Measurements from ENCODE around the gene GHRH.

The GHRH gene

DNA sequence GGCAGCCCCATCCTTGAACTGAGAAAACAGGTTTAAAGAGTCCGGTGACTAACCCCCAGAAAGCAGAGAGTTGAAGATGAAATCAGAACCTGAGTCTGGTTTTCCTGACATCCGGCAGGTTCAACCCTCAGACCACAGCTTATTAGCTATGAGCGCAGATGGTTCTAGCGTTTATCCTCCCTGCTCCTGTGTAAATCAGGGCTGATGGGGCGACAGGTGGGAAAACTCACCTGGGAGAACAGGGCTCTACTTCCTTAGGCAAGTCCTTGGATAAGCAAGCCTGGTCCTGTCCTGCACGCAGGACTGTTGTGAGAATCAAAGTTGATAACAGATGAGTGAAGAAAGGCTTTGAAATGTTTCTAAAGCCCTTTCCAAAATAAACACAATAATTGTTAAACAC is 31.4 kb downstream of the GHRH start:
- no peaks in the 10 kb centered on the region for H3K27me3 Mint-ChIP-seq
- no peaks in the 10 kb centered on the region for H3K9me3 Mint-ChIP-seq
- DNase-seq: no peak
- H3K4me3 Mint-ChIP-seq: no peak overlapping the region
- peaks cover 71% of the 10 kb centered on the region for H3K36me3 Mint-ChIP-seq
- no peaks in the 10 kb centered on the region for H3K4me1 Mint-ChIP-seq
- H3K27ac Mint-ChIP-seq: no peak overlapping the region
- CTCF ChIA-PET: no interaction called here

DNA sequence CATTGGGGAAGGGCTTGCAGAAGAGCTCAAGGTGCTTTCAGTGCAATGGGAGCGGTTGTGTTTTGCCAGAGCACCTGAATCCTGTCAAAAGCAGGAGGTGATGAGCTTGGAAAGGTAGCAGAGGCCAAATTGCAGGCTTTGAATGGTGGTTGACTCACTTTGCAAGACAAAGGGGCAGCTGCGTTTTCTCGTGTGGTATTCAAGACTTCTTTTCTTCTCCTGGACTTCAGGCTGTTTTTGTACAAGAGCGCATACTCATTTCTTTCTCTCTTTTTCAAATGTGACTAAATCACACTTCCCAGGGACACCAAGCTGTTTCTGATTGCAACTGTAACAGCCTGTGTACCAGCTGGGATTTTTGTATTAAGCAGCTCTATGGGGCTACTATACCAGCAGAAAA is 32.3 kb downstream of the GHRH start:
- no peak overlapping the region for H3K27ac Mint-ChIP-seq
- CTCF ChIA-PET: no interaction called here

DNA sequence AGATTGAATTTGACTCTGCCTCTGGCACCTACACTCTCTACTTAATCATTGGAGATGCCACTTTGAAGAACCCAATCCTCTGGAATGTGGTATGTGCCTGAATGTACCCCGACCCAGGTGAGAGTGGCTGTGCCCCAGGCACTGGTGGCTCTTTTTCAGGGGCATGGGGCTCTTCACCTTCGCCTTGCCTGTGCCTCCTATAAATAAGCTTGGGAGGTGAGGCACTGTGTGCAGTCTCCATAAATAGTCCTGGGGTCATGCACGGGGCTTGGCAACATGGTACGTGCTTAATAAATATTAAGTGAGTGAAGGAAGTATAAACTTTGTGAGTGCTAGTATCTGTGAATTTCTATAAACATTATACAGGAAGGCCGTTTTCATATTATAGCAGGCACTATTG is 33.0 kb downstream of the GHRH start:
- Mint-ChIP-seq H3K36me3 (peaks cover 72% of the 10 kb centered on the region), H3K9me3 (no peaks in the 10 kb centered on the region), H3K4me3 (no peak overlapping the region), H3K27me3 (no peaks in the 10 kb centered on the region), H3K4me1 (no peaks in the 10 kb centered on the region), H3K27ac (no peak overlapping the region)
- DNase-seq: no peak
- CTCF ChIA-PET: no interaction called here

More for the DNA sequence above, 32.3 kb downstream of the GHRH start:
- Mint-ChIP-seq H3K4me3 (no peak overlapping the region), H3K27me3 (no peaks in the 10 kb centered on the region), H3K36me3 (peaks cover 73% of the 10 kb centered on the region), H3K9me3 (no peaks in the 10 kb centered on the region), H3K4me1 (no peaks in the 10 kb centered on the region)
- DNase-seq: no peak

DNA sequence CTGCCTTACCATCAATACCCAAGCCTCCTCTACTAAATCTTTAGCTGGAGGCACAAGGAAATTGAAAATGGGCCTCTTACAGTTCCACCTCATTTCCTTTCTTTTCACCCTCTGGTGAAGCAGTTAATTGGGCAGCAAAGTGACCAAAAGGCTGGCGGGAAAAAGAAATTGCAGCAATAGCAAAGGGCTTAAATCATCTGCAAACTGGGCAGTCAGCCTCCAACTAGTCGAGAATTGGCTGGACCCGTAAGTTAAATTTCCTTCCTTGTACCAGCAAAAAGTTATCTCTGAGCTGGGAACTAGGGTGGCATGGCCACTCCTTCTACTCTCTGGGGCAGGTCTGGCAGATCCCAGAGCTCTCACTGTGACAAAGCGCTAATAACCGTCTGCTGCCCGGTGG is 33.5 kb downstream of the GHRH start:
- no peak overlapping the region for H3K27ac Mint-ChIP-seq
- no peak for DNase-seq
- H3K36me3 Mint-ChIP-seq: peaks cover 73% of the 10 kb centered on the region
- H3K27me3 Mint-ChIP-seq: no peaks in the 10 kb centered on the region
- no peaks in the 10 kb centered on the region for H3K9me3 Mint-ChIP-seq
- no peaks in the 10 kb centered on the region for H3K4me1 Mint-ChIP-seq
- CTCF ChIA-PET: interaction anchor here (0.7 kb wide), 1 partner anchor 26 kb away, joined by 3 read pairs; no protein-coding TSS in a partner anchor
- H3K4me3 Mint-ChIP-seq: no peak overlapping the region

DNA sequence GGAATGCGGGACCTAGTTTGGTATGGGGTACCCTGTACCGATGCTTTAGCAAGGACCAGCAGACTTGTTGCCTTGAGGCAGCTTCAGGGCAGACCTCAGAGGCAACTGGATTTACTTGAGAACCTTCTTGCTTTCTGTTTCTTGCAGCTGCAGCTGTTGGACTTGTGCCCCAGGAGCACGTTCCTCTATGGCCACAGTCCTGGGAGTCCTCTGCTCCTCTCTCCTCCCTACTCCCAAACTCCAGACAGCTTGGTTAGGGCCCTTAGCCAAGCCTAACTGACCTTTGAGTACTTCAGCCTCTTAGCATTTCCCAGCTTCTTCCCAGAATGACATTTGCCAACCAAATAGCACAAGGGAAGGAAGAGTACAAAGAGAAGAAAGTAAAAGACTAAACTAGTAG is 34.7 kb downstream of the GHRH start:
- CTCF ChIA-PET: no interaction called here
- Mint-ChIP-seq H3K36me3 (peaks cover 68% of the 10 kb centered on the region), H3K27ac (no peak overlapping the region)

DNA sequence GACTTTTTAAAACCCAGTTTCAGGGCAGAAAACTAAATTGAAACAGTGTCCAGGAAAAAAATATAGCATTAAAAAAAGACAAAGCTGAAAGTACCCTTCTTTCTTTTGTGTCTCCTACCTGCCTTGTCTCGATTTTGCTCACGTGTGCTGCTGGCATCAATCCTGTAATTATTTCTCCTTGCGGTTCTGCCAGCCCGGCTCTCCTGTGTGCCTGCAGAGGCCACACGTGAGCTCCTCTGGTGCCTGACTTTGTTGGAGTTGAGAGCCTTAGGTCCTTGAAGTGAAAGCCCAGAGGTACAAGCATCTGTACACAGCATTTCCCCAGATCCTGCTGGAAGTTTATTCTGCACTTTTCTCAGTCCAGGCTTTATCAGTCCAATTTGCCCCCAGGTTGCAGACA is 36.5 kb downstream of the GHRH start:
- H3K27ac Mint-ChIP-seq: no peak overlapping the region
- H3K27me3 Mint-ChIP-seq: no peaks in the 10 kb centered on the region
- no peaks in the 10 kb centered on the region for H3K9me3 Mint-ChIP-seq
- H3K4me1 Mint-ChIP-seq: no peaks in the 10 kb centered on the region
- no peak overlapping the region for H3K4me3 Mint-ChIP-seq
- no peak for DNase-seq
- H3K36me3 Mint-ChIP-seq: peaks cover 56% of the 10 kb centered on the region
- CTCF ChIA-PET: interaction anchor here (0.7 kb wide), 1 partner anchor 20 kb away, joined by 3 read pairs; no protein-coding TSS in a partner anchor

More for the DNA sequence above, 34.7 kb downstream of the GHRH start:
- H3K27me3 Mint-ChIP-seq: no peaks in the 10 kb centered on the region
- no peak for DNase-seq
- no peaks in the 10 kb centered on the region for H3K9me3 Mint-ChIP-seq
- no peaks in the 10 kb centered on the region for H3K4me1 Mint-ChIP-seq
- no peak overlapping the region for H3K4me3 Mint-ChIP-seq

DNA sequence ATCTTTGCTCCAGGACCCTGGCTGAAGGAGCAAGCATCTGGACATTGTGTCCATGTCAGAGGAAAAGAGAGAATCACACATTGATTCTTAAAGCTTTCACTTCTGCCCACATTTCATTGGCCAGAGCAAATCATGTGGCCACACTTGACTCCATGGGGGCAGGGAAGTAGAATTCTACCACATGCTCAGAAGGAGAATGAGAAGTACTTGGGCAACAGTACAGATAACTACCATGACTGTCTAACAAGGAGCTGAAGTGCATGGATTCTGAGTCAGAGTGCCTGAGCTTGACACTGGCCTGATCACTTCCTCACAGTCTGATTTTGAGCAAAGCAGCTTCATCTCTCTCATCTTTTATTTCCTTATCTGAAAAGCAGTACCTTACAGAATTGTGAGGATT is 38.6 kb downstream of the GHRH start:
- CTCF ChIA-PET: interaction anchor here (0.6 to 1.6 kb wide), 2 partner anchors 27 to 115 kb away, joined by 3 to 4 read pairs; no protein-coding TSS in a partner anchor
- H3K4me3 Mint-ChIP-seq: no peak overlapping the region
- no peaks in the 10 kb centered on the region for H3K4me1 Mint-ChIP-seq
- H3K36me3 Mint-ChIP-seq: peaks cover 48% of the 10 kb centered on the region
- no peak overlapping the region for H3K27ac Mint-ChIP-seq
- no peaks in the 10 kb centered on the region for H3K9me3 Mint-ChIP-seq
- no peaks in the 10 kb centered on the region for H3K27me3 Mint-ChIP-seq
- DNase-seq: no peak

DNA sequence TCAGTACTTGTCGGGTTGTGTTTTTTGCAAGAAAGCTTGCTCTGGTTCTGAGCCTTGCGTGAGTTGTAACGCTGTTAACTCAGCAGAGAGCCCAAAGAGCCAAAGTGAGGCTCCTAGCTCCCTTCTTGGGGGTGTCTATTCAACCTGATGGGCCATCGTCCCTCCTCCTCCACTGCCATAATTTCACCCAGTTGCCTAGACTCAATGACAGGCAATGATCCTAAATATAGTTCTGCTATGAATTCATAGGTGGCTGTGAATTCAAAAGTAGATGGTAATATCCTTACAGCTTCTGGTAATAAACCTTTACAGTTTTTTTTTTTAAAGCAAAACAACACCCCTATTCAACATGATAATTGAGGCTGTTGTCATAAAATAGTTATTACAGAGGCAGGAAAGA is 39.5 kb downstream of the GHRH start:
- no peak overlapping the region for H3K4me3 Mint-ChIP-seq

DNA sequence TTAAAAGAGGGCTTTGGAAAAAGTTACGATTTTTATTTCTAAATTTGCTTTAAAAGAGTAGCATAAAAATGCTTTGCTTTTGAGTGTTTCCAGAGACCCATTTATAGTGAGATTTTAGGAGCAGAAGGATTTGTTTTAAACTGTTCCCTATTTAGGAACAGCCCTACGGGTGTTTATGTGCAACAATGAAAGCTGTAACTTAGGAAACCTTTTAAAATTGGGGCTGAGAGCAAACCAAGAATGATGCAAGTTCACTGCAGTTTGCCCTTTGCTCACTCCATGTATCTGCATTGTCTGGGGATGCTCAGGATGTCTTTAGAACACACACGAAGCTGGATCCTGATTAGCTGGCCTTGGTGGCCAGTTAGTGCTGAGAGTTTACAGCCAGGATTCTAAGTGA is 40.9 kb downstream of the GHRH start:
- H3K27me3 Mint-ChIP-seq: no peaks in the 10 kb centered on the region
- no peak overlapping the region for H3K27ac Mint-ChIP-seq
- H3K36me3 Mint-ChIP-seq: peaks cover 45% of the 10 kb centered on the region
- no peaks in the 10 kb centered on the region for H3K4me1 Mint-ChIP-seq
- CTCF ChIA-PET: interaction anchor here (1.4 kb wide), 1 partner anchor 18 kb away, joined by 3 read pairs; no protein-coding TSS in a partner anchor
- DNase-seq: no peak
- no peaks in the 10 kb centered on the region for H3K9me3 Mint-ChIP-seq
- H3K4me3 Mint-ChIP-seq: no peak overlapping the region

More for the DNA sequence above, 39.5 kb downstream of the GHRH start:
- Mint-ChIP-seq H3K36me3 (peaks cover 45% of the 10 kb centered on the region), H3K27me3 (no peaks in the 10 kb centered on the region), H3K9me3 (no peaks in the 10 kb centered on the region), H3K27ac (peak overlapping the region; percentile 69), H3K4me1 (no peaks in the 10 kb centered on the region)
- no peak for DNase-seq
- CTCF ChIA-PET: no interaction called here

DNA sequence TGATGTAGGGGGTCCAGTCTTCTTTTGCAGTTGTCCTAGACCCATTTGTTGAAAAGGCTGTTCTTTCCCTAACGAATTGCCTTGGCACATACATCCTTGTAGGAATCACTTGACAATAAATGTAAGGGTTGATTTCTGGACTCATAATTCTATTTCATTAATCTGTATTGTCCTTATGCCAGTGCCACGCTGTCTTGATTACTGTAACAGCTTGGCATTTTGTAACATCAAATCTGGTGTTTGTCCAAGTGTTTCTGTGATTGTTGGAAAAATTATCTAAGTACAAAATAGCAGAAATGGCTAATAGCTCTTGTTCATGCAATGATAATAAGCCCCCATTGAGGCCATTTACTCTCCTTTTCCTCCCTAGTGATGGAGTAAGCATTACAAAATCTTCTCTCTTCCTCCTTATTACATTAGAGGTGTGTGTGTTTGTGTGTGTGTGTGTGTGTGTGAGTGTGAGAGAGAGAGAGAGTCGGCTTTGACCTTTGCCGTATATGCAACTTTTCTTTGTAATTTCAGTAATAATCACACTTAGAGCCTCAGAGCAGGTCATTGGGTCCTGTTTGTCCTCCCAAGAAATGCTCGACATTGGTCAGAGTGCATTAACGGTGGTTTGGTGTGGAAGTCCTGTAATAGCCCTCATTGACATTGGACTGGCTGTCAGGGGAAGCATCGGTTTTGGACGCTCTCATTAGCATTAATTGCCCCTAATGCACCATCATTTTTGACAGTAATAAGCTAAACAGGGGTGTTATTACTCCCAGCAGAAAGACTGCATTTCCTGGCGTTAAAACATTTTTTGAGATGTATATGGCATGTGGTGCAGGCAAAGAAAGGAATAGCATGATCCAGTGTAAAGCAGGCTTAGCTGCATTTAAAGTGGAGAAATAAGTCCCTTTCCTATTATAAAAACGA is 41.6 kb downstream of the GHRH start:
- CTCF ChIA-PET: interaction anchor here (1.4 kb wide), 1 partner anchor 17 kb away, joined by 3 read pairs; no protein-coding TSS in a partner anchor
- H3K4me3 Mint-ChIP-seq: no peak overlapping the region
- peaks cover 43% of the 10 kb centered on the region for H3K36me3 Mint-ChIP-seq
- DNase-seq: no peak
- no peaks in the 10 kb centered on the region for H3K4me1 Mint-ChIP-seq
- no peak overlapping the region for H3K27ac Mint-ChIP-seq
- no peaks in the 10 kb centered on the region for H3K27me3 Mint-ChIP-seq
- no peaks in the 10 kb centered on the region for H3K9me3 Mint-ChIP-seq

DNA sequence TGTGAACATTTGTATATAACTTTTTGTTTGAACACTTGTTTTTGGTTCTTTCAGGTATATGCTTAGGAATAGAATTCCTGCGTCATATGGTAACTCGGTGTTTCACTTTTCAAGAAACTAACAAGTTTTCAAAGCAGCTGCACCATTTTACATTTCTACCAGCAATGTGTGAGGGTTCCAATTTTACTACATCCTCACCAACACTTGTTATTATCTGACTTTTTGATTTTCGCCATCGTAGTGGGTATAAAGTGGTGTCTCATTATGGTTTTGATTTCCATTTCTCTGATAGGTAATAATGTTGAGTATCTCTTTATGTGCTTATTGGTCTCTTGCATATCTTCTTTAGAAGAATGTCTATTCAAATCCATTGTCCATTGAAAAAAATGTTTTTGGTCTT is 42.6 kb downstream of the GHRH start:
- Mint-ChIP-seq H3K4me1 (no peaks in the 10 kb centered on the region), H3K27ac (no peak overlapping the region), H3K36me3 (peaks cover 44% of the 10 kb centered on the region), H3K27me3 (no peaks in the 10 kb centered on the region), H3K4me3 (no peak overlapping the region), H3K9me3 (no peaks in the 10 kb centered on the region)
- CTCF ChIA-PET: no interaction called here
- DNase-seq: no peak

DNA sequence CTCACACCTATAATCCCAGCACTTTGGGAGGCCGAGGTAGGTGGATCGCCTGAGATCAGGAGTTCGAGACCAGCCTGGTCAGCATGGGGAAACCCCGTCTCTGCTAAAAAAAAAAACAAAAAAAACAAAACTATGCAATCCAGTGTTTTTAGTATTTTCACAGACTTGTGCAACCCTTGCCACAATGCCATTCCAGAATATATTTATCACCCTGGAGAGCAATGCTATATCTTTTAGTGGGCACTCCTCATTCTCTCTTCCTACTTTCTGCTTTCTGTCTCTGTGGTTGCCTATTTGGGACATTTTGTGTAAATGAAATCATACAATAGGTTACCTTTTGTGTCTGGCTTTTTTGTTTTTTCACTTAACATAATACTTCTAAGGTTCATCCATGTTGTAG is 43.2 kb downstream of the GHRH start:
- CTCF ChIA-PET: no interaction called here
- no peak overlapping the region for H3K27ac Mint-ChIP-seq
- no peaks in the 10 kb centered on the region for H3K4me1 Mint-ChIP-seq
- H3K9me3 Mint-ChIP-seq: no peaks in the 10 kb centered on the region
- no peaks in the 10 kb centered on the region for H3K27me3 Mint-ChIP-seq
- DNase-seq: no peak
- peaks cover 43% of the 10 kb centered on the region for H3K36me3 Mint-ChIP-seq
- no peak overlapping the region for H3K4me3 Mint-ChIP-seq

DNA sequence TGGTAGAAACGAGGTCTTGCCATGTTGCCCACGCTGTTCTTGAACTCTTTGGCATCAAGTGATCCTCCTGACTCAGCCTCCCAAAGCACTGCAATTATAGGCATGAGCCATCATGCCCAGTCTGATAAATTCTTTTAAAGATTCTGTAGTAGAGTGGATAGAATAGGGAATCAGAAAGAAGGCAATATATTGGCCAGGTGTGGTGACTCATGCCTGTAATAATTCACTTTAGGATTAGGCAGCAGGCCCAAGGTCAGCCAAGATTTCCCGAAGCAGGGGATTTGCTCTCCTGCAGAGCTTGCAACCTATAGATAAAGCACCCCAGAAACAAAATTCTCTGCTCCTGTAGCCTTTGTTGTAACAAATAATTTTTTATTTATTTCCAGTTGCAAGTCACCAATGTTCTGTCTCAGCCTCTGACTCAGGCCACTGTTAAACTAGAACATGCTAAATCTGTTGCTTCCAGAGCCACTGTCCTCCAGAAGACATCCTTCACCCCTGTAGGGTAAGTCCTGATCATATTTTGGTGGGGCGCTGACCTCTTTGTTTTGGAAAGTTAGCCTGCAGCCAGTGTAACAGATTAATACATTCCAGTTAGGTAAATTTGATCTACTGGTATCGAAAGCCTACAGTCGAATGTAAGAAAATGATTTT is 51.8 kb downstream of the GHRH start:
- Mint-ChIP-seq H3K4me3 (no peak overlapping the region), H3K9me3 (no peaks in the 10 kb centered on the region), H3K27ac (no peak overlapping the region), H3K36me3 (peaks cover 48% of the 10 kb centered on the region), H3K27me3 (no peaks in the 10 kb centered on the region), H3K4me1 (no peaks in the 10 kb centered on the region)
- CTCF ChIA-PET: interaction anchor here (1.5 kb wide), 1 partner anchor 14 kb away, joined by 4 read pairs; no protein-coding TSS in a partner anchor
- no peak for DNase-seq

DNA sequence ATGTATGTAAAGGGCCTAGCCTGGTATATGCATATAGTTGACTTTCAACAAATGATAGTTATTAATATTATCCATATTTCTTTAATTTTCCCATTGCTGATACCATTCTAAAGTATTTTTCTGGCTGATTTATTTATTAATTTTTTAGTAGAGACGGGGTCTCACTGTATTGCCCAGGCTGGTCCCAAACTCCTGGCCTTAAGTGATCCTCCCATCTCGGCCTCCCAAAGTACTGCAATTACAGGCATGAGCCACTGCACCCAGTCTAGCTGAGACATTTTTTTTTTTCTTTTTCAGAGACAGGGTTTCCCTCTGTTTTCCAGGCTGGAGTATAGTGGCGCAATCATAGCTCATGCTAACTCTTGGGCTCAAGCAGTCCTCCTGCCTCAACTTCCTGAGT is 52.4 kb downstream of the GHRH start:
- CTCF ChIA-PET: interaction anchor here (0.9 kb wide), 1 partner anchor 14 kb away, joined by 3 read pairs; no protein-coding TSS in a partner anchor
- H3K27ac Mint-ChIP-seq: no peak overlapping the region
- H3K4me3 Mint-ChIP-seq: no peak overlapping the region
- H3K4me1 Mint-ChIP-seq: no peaks in the 10 kb centered on the region
- DNase-seq: no peak
- H3K36me3 Mint-ChIP-seq: peaks cover 48% of the 10 kb centered on the region
- no peaks in the 10 kb centered on the region for H3K9me3 Mint-ChIP-seq
- no peaks in the 10 kb centered on the region for H3K27me3 Mint-ChIP-seq

DNA sequence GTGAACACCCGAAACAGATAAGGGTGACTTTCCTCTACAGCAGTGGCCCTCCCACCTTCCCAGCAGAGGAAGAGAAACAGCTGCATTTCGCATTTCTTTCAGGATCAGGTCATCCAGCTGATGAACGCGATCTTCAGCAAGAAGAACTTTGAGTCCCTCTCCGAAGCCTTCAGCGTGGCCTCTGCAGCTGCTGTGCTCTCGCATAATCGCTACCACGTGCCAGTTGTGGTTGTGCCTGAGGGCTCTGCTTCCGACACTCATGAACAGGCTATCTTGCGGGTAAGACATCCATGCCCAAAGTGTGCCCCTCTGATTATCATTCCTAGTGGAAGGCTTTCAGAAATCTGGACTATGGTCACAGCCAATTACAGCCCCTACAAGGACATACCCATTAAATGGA is 54.4 kb downstream of the GHRH start:
- peaks cover 48% of the 10 kb centered on the region for H3K36me3 Mint-ChIP-seq
- no peak for DNase-seq
- no peaks in the 10 kb centered on the region for H3K4me1 Mint-ChIP-seq
- H3K27me3 Mint-ChIP-seq: no peaks in the 10 kb centered on the region
- no peaks in the 10 kb centered on the region for H3K9me3 Mint-ChIP-seq
- CTCF ChIA-PET: no interaction called here
- no peak overlapping the region for H3K4me3 Mint-ChIP-seq
- no peak overlapping the region for H3K27ac Mint-ChIP-seq

Data from activated naive CD4-positive, alpha-beta T cell treated with anti-CD3 and anti-CD28 coated beads, Interleukin-2, amount 10 ng/mL, durations not matched to agents 7 days and 5 days (primary cell).